HEK293 (cell line): ENCODE results near the gene GNRHR.

Source experiments
- CTCF ChIA-PET: fragments of 350-600 bp; formaldehyde crosslinking; extraction: SDS; loops from one replicate; lab custom pipeline; 2021; ENCODE audit warnings: antibody characterized with exemption; lab: Yijun Ruan, JAX
- POLR2A ChIA-PET: fragments of 300-600 bp; formaldehyde crosslinking; extraction: SDS; loops from one replicate; lab custom pipeline; 2020; ENCODE audit warnings: antibody characterized with exemption, inconsistent platforms; lab: Yijun Ruan, JAX
- H3K27ac ChIP-seq: fragments of 200-500 bp; sonication (Bioruptor generic); 2 replicates; pipeline ENCODE4 v1.5.1; 2014; ENCODE audit warnings: low read depth, low read length, control low read depth, inconsistent platforms; ENCODE audit errors: extremely low read depth
- H3K36me3 ChIP-seq, 2 experiments: fragments of 200-500 bp in 1 of 2; sonication (Bioruptor generic) in 1 of 2; 1 replicate in 1 of 2; 2 replicates in 1 of 2; pipeline ENCODE4 v1.5.1; 2014 to 2017; ENCODE audit warnings: inconsistent platforms in 2 of 2, low read length in 2 of 2; ENCODE audit not compliant: control insufficient read depth in 2 of 2, insufficient read depth in 1 of 2
- H3K4me1 ChIP-seq: fragments of 200-500 bp; sonication (Bioruptor generic); 2 replicates; pipeline ENCODE4 v1.5.1; 2014; ENCODE audit warnings: mild to moderate bottlenecking, low read length, inconsistent platforms; ENCODE audit not compliant: control insufficient read depth, insufficient read depth
- H3K4me3 ChIP-seq: 2 replicates; pipeline ENCODE4 v1.5.1; 2011; ENCODE audit warnings: low read depth, mild to moderate bottlenecking, control low read depth, low read length, moderate library complexity
- H3K9me3 ChIP-seq: fragments of 200-500 bp; sonication (Bioruptor generic); 2 replicates; pipeline ENCODE4 v1.5.1; 2014; ENCODE audit warnings: low read depth, low read length, inconsistent platforms; ENCODE audit not compliant: control insufficient read depth, insufficient read depth
- GLI4 ChIP-seq: fragments of 450-650 bp; formaldehyde crosslinking; IDR thresholded peaks from 2 replicates; pipeline ENCODE4 v1.5.1; 2016; ENCODE audit warnings: missing biosample characterization, missing genetic modification characterization
- HOXA7 ChIP-seq: sonication (generic); formaldehyde crosslinking; IDR thresholded peaks from 2 replicates; pipeline ENCODE4 v1.8.1; 2022; ENCODE audit warnings: missing genetic modification reagents, borderline replicate concordance
- KLF8 ChIP-seq: fragments of 450-650 bp; formaldehyde crosslinking; IDR thresholded peaks from 2 replicates; pipeline ENCODE4 v1.5.1; 2016; ENCODE audit warnings: missing biosample characterization, missing genetic modification characterization
- MEIS1 ChIP-seq: sonication (generic); formaldehyde crosslinking; IDR thresholded peaks from 2 replicates; pipeline ENCODE4 v1.8.1; 2022; ENCODE audit warnings: missing genetic modification reagents, mild to moderate bottlenecking, borderline replicate concordance
- REPIN1 ChIP-seq: fragments of 450-650 bp; formaldehyde crosslinking; IDR thresholded peaks from 2 replicates; pipeline ENCODE4 v1.5.1; 2017; ENCODE audit warnings: missing biosample characterization, missing genetic modification characterization, low read depth
- ZFP41 ChIP-seq: fragments of 450-650 bp; formaldehyde crosslinking; IDR thresholded peaks from 2 replicates; pipeline ENCODE4 v1.5.1; 2016; ENCODE audit warnings: missing biosample characterization, missing genetic modification characterization, borderline replicate concordance
- ZNF121 ChIP-seq: fragments of 450-650 bp; formaldehyde crosslinking; IDR thresholded peaks from 2 replicates; pipeline ENCODE4 v1.5.1; 2016; ENCODE audit warnings: missing biosample characterization, missing genetic modification characterization
- ZNF133 ChIP-seq: fragments of 450-650 bp; formaldehyde crosslinking; IDR thresholded peaks from 2 replicates; pipeline ENCODE4 v1.5.1; 2016; ENCODE audit warnings: missing biosample characterization, missing genetic modification characterization
- ZNF169 ChIP-seq: fragments of 450-650 bp; formaldehyde crosslinking; IDR thresholded peaks from 2 replicates; pipeline ENCODE4 v1.5.1; 2016; ENCODE audit warnings: missing biosample characterization, missing genetic modification characterization
- ZNF174 ChIP-seq: fragments of 450-650 bp; formaldehyde crosslinking; IDR thresholded peaks from 2 replicates; pipeline ENCODE4 v1.5.0; 2017; ENCODE audit warnings: missing biosample characterization, mild to moderate bottlenecking, missing genetic modification characterization
- ZNF24 ChIP-seq: fragments of 450-650 bp; formaldehyde crosslinking; IDR thresholded peaks from 2 replicates; pipeline ENCODE4 v1.5.1; 2016; ENCODE audit warnings: missing biosample characterization, missing genetic modification characterization
- ZNF266 ChIP-seq: fragments of 450-650 bp; formaldehyde crosslinking; IDR thresholded peaks from 2 replicates; pipeline ENCODE4 v1.5.1; 2016; ENCODE audit warnings: missing biosample characterization, missing genetic modification characterization, low read depth
- ZNF292 ChIP-seq: fragments of 450-650 bp; formaldehyde crosslinking; IDR thresholded peaks from 2 replicates; pipeline ENCODE4 v1.5.1; 2016; ENCODE audit warnings: low read depth, missing biosample characterization, missing genetic modification characterization, borderline replicate concordance
- ZNF324 ChIP-seq: fragments of 450-650 bp; formaldehyde crosslinking; IDR thresholded peaks from 2 replicates; pipeline ENCODE4 v1.5.1; 2016; ENCODE audit warnings: missing biosample characterization, missing genetic modification characterization
- ZNF449 ChIP-seq: fragments of 450-650 bp; formaldehyde crosslinking; IDR thresholded peaks from 2 replicates; pipeline ENCODE4 v1.5.1; 2017; ENCODE audit warnings: missing biosample characterization, mild to moderate bottlenecking, missing genetic modification characterization, moderate library complexity
- ZNF529 ChIP-seq: fragments of 450-650 bp; formaldehyde crosslinking; IDR thresholded peaks from 2 replicates; pipeline ENCODE4 v1.5.1; 2017; ENCODE audit warnings: missing genetic modification characterization, missing biosample characterization; ENCODE audit not compliant: insufficient replicate concordance
- ZNF544 ChIP-seq: fragments of 450-650 bp; formaldehyde crosslinking; IDR thresholded peaks from 2 replicates; pipeline ENCODE4 v1.5.0; 2017; ENCODE audit warnings: missing biosample characterization, missing genetic modification characterization
- ZNF549 ChIP-seq: fragments of 450-650 bp; IDR thresholded peaks from 2 replicates; pipeline ENCODE4 v1.5.1; 2018; ENCODE audit warnings: missing biosample characterization, missing genetic modification characterization, mild to moderate bottlenecking, inconsistent platforms, moderate library complexity
- ZNF555 ChIP-seq: fragments of 450-650 bp; formaldehyde crosslinking; conservative IDR thresholded peaks from 2 replicates; pipeline ENCODE4 v1.5.1; 2017; ENCODE audit warnings: missing biosample characterization, mild to moderate bottlenecking, missing genetic modification characterization, inconsistent platforms
- ZNF623 ChIP-seq: fragments of 450-650 bp; formaldehyde crosslinking; IDR thresholded peaks from 2 replicates; pipeline ENCODE4 v1.5.1; 2016; ENCODE audit warnings: missing biosample characterization, missing genetic modification characterization
- ZNF624 ChIP-seq: fragments of 450-650 bp; formaldehyde crosslinking; IDR thresholded peaks from 2 replicates; pipeline ENCODE4 v1.5.1; 2017; ENCODE audit warnings: missing biosample characterization, missing genetic modification characterization
- ZNF626 ChIP-seq: fragments of 450-650 bp; sonication (Bioruptor Pico); formaldehyde crosslinking; IDR thresholded peaks from 2 replicates; pipeline ENCODE4 v1.5.1; 2018; ENCODE audit warnings: missing biosample characterization, missing genetic modification characterization, inconsistent platforms
- ZNF670 ChIP-seq: fragments of 450-650 bp; formaldehyde crosslinking; IDR thresholded peaks from 2 replicates; pipeline ENCODE4 v1.5.1; 2016; ENCODE audit warnings: missing biosample characterization, missing genetic modification characterization, low read depth
- ZNF707 ChIP-seq: fragments of 450-650 bp; formaldehyde crosslinking; IDR thresholded peaks from 2 replicates; pipeline ENCODE4 v1.5.1; 2016; ENCODE audit warnings: missing biosample characterization, missing genetic modification characterization
- ZNF747 ChIP-seq: fragments of 450-650 bp; formaldehyde crosslinking; IDR thresholded peaks from 2 replicates; pipeline ENCODE4 v1.5.1; 2016; ENCODE audit warnings: missing biosample characterization, missing genetic modification characterization
- ZNF791 ChIP-seq: fragments of 450-650 bp; formaldehyde crosslinking; IDR thresholded peaks from 2 replicates; pipeline ENCODE4 v1.5.1; 2016; ENCODE audit warnings: missing biosample characterization, missing genetic modification characterization
- ZNF792 ChIP-seq: fragments of 450-650 bp; formaldehyde crosslinking; IDR thresholded peaks from 2 replicates; pipeline ENCODE4 v1.5.1; 2016; ENCODE audit warnings: missing biosample characterization, missing genetic modification characterization
- TF ChIP-seq, protein P1 (sequence below): fragments of 450-650 bp; formaldehyde crosslinking; IDR thresholded peaks from 2 replicates; pipeline ENCODE4 v1.5.1; 2016; ENCODE audit warnings: missing biosample characterization, missing genetic modification characterization, borderline replicate concordance
- TF ChIP-seq, protein P2 (sequence below): fragments of 450-650 bp; formaldehyde crosslinking; IDR thresholded peaks from 2 replicates; pipeline ENCODE4 v1.5.1; 2016; ENCODE audit warnings: missing biosample characterization, missing genetic modification characterization

Gene GNRHR

DNA sequence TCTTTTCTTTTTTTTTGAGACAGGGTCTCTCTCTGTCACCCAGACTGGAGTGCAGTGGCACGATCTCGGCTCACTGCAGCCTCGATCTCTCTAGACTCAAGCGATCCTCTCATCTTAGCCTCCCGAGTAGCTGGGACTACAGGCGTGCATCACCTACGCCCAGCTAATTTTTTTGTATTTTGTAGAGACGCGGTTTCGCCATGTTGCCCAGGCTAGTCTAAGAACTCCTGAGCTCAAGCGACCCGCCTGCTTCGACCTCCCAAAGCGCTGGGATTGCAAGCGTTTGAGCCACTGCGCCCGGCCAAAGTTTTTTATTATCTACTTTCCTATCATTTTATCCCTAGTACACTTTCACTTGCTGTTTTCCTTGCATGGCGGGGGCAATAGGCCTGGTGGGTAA, 54.6 kb downstream of the GNRHR start:
- H3K27ac ChIP-seq = no peak overlapping the region
- CTCF ChIA-PET = interaction anchor here (0.5 to 0.7 kb wide), 2 partner anchors 45 to 154 kb away, joined by 3 to 5 read pairs; no protein-coding TSS in a partner anchor
- POLR2A ChIA-PET = no interaction called here
- H3K4me1 ChIP-seq = no peaks in the 10 kb centered on the region
- no peaks in the 10 kb centered on the region for H3K9me3 ChIP-seq
- H3K4me3 ChIP-seq = no peak overlapping the region; the same call in 1 of the 2 replicates
- TF ChIP-seq ZNF555 (no peak), ZNF169 (tag by site-specific recombination) (no peak), KLF8 (no peak), HOXA7 (CRISPR knock-in tag) (no peak), ZNF292 (tag by site-specific recombination) (no peak), ZNF626 (tag by site-specific recombination) (no peak), ZNF529 (tag by site-specific recombination) (no peak), ZNF174 (tag by site-specific recombination) (no peak), REPIN1 (tag by site-specific recombination) (no peak), GLI4 (no peak), ZNF24 (no peak), ZFP41 (no peak), ZNF266 (no peak), ZNF792 (tag by site-specific recombination) (no peak), ZNF670 (tag by site-specific recombination) (no peak), ZNF623 (no peak)
- TF ChIP-seq, protein P1, sequence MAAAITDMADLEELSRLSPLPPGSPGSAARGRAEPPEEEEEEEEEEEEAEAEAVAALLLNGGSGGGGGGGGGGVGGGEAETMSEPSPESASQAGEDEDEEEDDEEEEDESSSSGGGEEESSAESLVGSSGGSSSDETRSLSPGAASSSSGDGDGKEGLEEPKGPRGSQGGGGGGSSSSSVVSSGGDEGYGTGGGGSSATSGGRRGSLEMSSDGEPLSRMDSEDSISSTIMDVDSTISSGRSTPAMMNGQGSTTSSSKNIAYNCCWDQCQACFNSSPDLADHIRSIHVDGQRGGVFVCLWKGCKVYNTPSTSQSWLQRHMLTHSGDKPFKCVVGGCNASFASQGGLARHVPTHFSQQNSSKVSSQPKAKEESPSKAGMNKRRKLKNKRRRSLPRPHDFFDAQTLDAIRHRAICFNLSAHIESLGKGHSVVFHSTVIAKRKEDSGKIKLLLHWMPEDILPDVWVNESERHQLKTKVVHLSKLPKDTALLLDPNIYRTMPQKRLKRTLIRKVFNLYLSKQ (tag by site-specific recombination) = no peak
- peaks cover 0 to 14% of the 10 kb centered on the region in 2 experiments; a peak in 1 of 3 replicates for H3K36me3 ChIP-seq

- Histone ChIP-seq H3K4me3 (no peak overlapping the region), H3K9me3 (no peaks in the 10 kb centered on the region), H3K4me1 (no peaks in the 10 kb centered on the region)
- TF ChIP-seq ZNF449 (tag by site-specific recombination) (no peak), ZNF549 (tag by site-specific recombination) (0 out of 2 replicates have a peak, but pooled peaks have one; percentile 12)
- TF ChIP-seq, all 188 proteins: peak for 1
- POLR2A ChIA-PET = no interaction called here
- H3K36me3 ChIP-seq = peaks cover 0 to 14% of the 10 kb centered on the region in 2 experiments; a peak in 1 of 3 replicates
- H3K27ac ChIP-seq = no peak overlapping the region
- CTCF ChIA-PET = no interaction called here
Observed at GRCh38 chr4:67697860-67698687, 56.1 kb downstream of the GNRHR start.

GRCh38 chr4:67696061-67696460, 58.1 kb downstream of the GNRHR start:
- TF ChIP-seq ZNF529 (tag by site-specific recombination) (no peak), ZNF133 (tag by site-specific recombination) (no peak), ZNF747 (no peak), MEIS1 (CRISPR knock-in tag) (no peak), ZNF121 (tag by site-specific recombination) (no peak), ZNF324 (tag by site-specific recombination) (no peak), ZNF624 (tag by site-specific recombination) (no peak), ZNF544 (tag by site-specific recombination) (no peak), ZNF707 (tag by site-specific recombination) (no peak), ZNF791 (tag by site-specific recombination) (no peak), ZFP41 (no peak)
- TF ChIP-seq, protein P2, sequence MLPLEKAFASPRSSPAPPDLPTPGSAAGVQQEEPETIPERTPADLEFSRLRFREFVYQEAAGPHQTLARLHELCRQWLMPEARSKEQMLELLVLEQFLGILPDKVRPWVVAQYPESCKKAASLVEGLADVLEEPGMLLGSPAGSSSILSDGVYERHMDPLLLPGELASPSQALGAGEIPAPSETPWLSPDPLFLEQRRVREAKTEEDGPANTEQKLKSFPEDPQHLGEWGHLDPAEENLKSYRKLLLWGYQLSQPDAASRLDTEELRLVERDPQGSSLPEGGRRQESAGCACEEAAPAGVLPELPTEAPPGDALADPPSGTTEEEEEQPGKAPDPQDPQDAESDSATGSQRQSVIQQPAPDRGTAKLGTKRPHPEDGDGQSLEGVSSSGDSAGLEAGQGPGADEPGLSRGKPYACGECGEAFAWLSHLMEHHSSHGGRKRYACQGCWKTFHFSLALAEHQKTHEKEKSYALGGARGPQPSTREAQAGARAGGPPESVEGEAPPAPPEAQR = no peak
- no peak overlapping the region for H3K27ac ChIP-seq
- CTCF ChIA-PET = no interaction called here
- H3K36me3 ChIP-seq = peaks cover 0 to 34% of the 10 kb centered on the region in 2 experiments; a peak in 1 of 3 replicates
- POLR2A ChIA-PET = no interaction called here
- H3K4me3 ChIP-seq = no peak overlapping the region
- no peaks in the 10 kb centered on the region for H3K4me1 ChIP-seq
- no peaks in the 10 kb centered on the region for H3K9me3 ChIP-seq
